PC-3 (cell line): ENCODE results near the gene PDZRN3. TPM values are rescaled to one million over a fixed set of nuclear protein-coding genes. Genes with fewer than 3 reads are reported as not detected.

ENCODE experiments used
- ATAC-seq: fragments of 200-7000 bp; cut with Tn5 transposase; 2 replicates; pipeline ENCODE4 v1.9.1; 2020; ENCODE audit warnings: mild to moderate bottlenecking, moderate library complexity
- BruUV-seq: library from RNA; stranded (reverse); fragments of 400-500 nt; replicated peaks from 2 replicates; lab custom pipeline; 2021; lab: Mats Ljungman, UMichigan
- CTCF ChIA-PET: fragments of 300-600 bp; sonication (Branson Sonifier 250); formaldehyde crosslinking; loops from one replicate; lab custom pipeline; 2022; ENCODE audit warnings: antibody characterized with exemption; lab: Charles Lee
- POLR2A ChIA-PET: fragments of 300-600 bp; sonication (Branson Sonifier 250); formaldehyde crosslinking; loops from one replicate; lab custom pipeline; 2022; ENCODE audit warnings: antibody characterized with exemption; ENCODE audit not compliant: unreplicated experiment; lab: Charles Lee
- DNase-seq: peaks from one replicate; pipeline ENCODE4 v3.0.0-alpha.2; 2015
- H2AFZ ChIP-seq: fragments of 300-600 bp; sonication (generic); 2 replicates; pipeline ENCODE4 v1.6.0; 2016; ENCODE audit warnings: antibody characterized with exemption, low read length
- H3F3A ChIP-seq: fragments of 300-600 bp; sonication (generic); one replicate; pipeline ENCODE4 v1.6.0; 2017; ENCODE audit warnings: antibody characterized with exemption, low read length, control low read depth, mild to moderate bottlenecking; ENCODE audit not compliant: unreplicated experiment
- H3K27ac ChIP-seq: fragments of 300-600 bp; sonication (generic); 2 replicates; pipeline ENCODE4 v1.5.1; 2016; ENCODE audit warnings: mild to moderate bottlenecking, low read length
- H3K27me3 ChIP-seq: fragments of 300-600 bp; sonication (generic); 2 replicates; pipeline ENCODE4 v1.6.1; 2016; ENCODE audit warnings: low read length, mixed read lengths
- H3K36me3 ChIP-seq: fragments of 300-600 bp; sonication (generic); 2 replicates; pipeline ENCODE4 v1.6.1; 2016; ENCODE audit warnings: low read depth, mixed run types, low read length, mixed read lengths
- H3K4me1 ChIP-seq: fragments of 300-600 bp; sonication (generic); 2 replicates; pipeline ENCODE4 v1.5.1; 2016; ENCODE audit warnings: low read length; ENCODE audit not compliant: insufficient read depth
- H3K4me2 ChIP-seq: fragments of 300-600 bp; sonication (generic); 2 replicates; pipeline ENCODE4 v1.6.0; 2016; ENCODE audit warnings: low read length
- H3K4me3 ChIP-seq: fragments of 300-600 bp; sonication (generic); 2 replicates; pipeline ENCODE4 v1.5.1; 2016; ENCODE audit warnings: mild to moderate bottlenecking, low read length, mixed read lengths
- H3K79me2 ChIP-seq: fragments of 300-600 bp; sonication (generic); 2 replicates; pipeline ENCODE4 v1.6.1; 2017; ENCODE audit warnings: low read length, mixed read lengths
- H3K9ac ChIP-seq: fragments of 300-600 bp; sonication (generic); 2 replicates; pipeline ENCODE4 v1.6.0; 2016; ENCODE audit warnings: mild to moderate bottlenecking, low read length
- H3K9me2 ChIP-seq: fragments of 300-600 bp; sonication (generic); replicated peaks from 2 replicates; pipeline ENCODE4 v1.6.1; 2016; ENCODE audit warnings: mixed run types, low read length, mixed read lengths
- H3K9me3 ChIP-seq: fragments of 300-600 bp; sonication (generic); 2 replicates; pipeline ENCODE4 v1.6.1; 2016; ENCODE audit warnings: low read length, mixed read lengths
- H4K20me1 ChIP-seq: fragments of 300-600 bp; sonication (generic); 2 replicates; pipeline ENCODE4 v1.6.1; 2016; ENCODE audit warnings: low read length, mixed read lengths
- EZH2 ChIP-seq: fragments of 300-600 bp; sonication (generic); IDR thresholded peaks from one replicate; pipeline ENCODE4 v1.6.1; 2017; ENCODE audit warnings: antibody characterized with exemption, mild to moderate bottlenecking, low read length; ENCODE audit not compliant: unreplicated experiment
- EZH2phosphoT487 ChIP-seq: fragments of 300-600 bp; sonication (generic); IDR thresholded peaks from 2 replicates; pipeline ENCODE4 v1.6.1; 2018; ENCODE audit warnings: mild to moderate bottlenecking, antibody characterized with exemption, low read length, borderline replicate concordance
- intact Hi-C: fragments of 100-400 bp; cut with micrococcal nuclease; formaldehyde crosslinking; loops from 2 replicates; pipeline ENCODE4 v1.9.0; 2023
- total RNA-seq: library from RNA; depleted of rRNA; stranded (reverse); fragments of >200 nt; gene quantifications from 2 replicates; pipeline ENCODE4 v1.2.3, GENCODE V29; 2014
- TF ChIP-seq, protein P1 (sequence below): fragments of 300-600 bp; sonication (generic); conservative IDR thresholded peaks from 2 replicates; pipeline ENCODE4 v1.5.1; 2017; ENCODE audit warnings: antibody characterized with exemption, low read depth, mild to moderate bottlenecking, low read length

The PDZRN3 gene
- total RNA-seq, 1 experiment from 2014 or later, result not detected

GRCh38 chr3:73558727-73559075 is 66.0 kb downstream of the PDZRN3 start:
- Histone ChIP-seq H3K79me2 (no peaks in the 10 kb centered on the region), H2AFZ (no peak overlapping the region), H3F3A (no peaks in the 10 kb centered on the region), H3K9me2 (no peaks in the 10 kb centered on the region), H3K36me3 (no peaks in the 10 kb centered on the region), H3K27ac (no peak overlapping the region), H3K4me1 (no peaks in the 10 kb centered on the region), H3K4me3 (no peak overlapping the region), H3K27me3 (no peaks in the 10 kb centered on the region), H4K20me1 (no peaks in the 10 kb centered on the region), H3K9ac (no peak overlapping the region), H3K9me3 (no peaks in the 10 kb centered on the region), H3K4me2 (no peak overlapping the region)
- TF ChIP-seq EZH2phosphoT487 (no peak), EZH2 (no peak)
- TF ChIP-seq, protein P1, sequence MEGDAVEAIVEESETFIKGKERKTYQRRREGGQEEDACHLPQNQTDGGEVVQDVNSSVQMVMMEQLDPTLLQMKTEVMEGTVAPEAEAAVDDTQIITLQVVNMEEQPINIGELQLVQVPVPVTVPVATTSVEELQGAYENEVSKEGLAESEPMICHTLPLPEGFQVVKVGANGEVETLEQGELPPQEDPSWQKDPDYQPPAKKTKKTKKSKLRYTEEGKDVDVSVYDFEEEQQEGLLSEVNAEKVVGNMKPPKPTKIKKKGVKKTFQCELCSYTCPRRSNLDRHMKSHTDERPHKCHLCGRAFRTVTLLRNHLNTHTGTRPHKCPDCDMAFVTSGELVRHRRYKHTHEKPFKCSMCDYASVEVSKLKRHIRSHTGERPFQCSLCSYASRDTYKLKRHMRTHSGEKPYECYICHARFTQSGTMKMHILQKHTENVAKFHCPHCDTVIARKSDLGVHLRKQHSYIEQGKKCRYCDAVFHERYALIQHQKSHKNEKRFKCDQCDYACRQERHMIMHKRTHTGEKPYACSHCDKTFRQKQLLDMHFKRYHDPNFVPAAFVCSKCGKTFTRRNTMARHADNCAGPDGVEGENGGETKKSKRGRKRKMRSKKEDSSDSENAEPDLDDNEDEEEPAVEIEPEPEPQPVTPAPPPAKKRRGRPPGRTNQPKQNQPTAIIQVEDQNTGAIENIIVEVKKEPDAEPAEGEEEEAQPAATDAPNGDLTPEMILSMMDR, result no peak
- ATAC-seq (no peak), DNase-seq (no peak)
- intact Hi-C loops, result no loop called here
- BruUV-seq, result no TSS peak
- POLR2A ChIA-PET, result no interaction called here
- CTCF ChIA-PET, result no interaction called here

DNA sequence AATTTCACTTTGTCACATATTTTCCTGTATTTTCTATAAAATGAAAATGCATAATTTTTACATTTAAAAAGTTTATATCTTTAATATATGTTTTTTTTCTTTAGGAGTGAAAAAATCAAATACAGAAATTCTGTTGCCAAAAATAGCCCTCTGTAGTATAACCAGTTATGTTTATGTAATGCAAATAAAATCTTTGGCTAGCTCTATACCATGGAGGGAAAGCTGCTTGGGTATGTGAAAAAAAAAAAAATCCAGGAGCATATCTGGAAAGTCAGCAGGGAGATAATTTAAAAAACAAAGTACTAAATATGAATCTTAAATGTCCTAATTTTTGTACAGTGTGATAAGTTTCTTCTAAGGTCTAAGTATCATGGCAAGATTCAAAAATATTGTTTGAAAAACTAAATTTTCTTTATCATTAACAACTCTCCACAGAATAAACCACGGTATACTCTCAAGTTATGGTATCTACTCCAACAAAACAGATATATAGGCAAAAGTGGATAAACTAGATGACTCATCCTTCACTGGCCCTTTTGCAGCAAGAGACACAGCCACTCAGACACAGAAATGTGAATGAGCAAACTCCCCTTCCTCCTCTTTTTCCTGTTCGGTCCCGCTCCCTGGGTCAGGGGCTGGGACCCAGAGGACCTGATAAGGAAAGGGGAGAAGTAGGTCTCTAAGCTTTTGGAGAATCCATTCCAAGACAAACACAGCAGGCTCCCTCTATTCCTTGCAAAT is 66.6 kb downstream of the PDZRN3 start:
- ATAC-seq (no peak), DNase-seq (no peak)
- TF ChIP-seq, protein P1, result no peak
- no peak for TF ChIP-seq EZH2phosphoT487
- TF ChIP-seq EZH2, result no peak
- Histone ChIP-seq H3K36me3 (no peaks in the 10 kb centered on the region), H3K9me2 (no peaks in the 10 kb centered on the region), H2AFZ (no peak overlapping the region), H3F3A (no peaks in the 10 kb centered on the region), H3K4me3 (no peak overlapping the region), H3K4me2 (no peak overlapping the region), H3K27me3 (no peaks in the 10 kb centered on the region), H4K20me1 (no peaks in the 10 kb centered on the region), H3K9ac (no peak overlapping the region), H3K9me3 (no peaks in the 10 kb centered on the region), H3K27ac (no peak overlapping the region), H3K79me2 (no peaks in the 10 kb centered on the region), H3K4me1 (no peaks in the 10 kb centered on the region)
- intact Hi-C loops, result no loop called here
- ChIA-PET POLR2A (no interaction called here), CTCF (no interaction called here)
- BruUV-seq, result no TSS peak

GRCh38 chr3:73556520-73557372 is 68.0 kb downstream of the PDZRN3 start:
- ChIA-PET CTCF (no interaction called here), POLR2A (no interaction called here)
- Histone ChIP-seq H3K9me2 (no peaks in the 10 kb centered on the region), H3F3A (no peaks in the 10 kb centered on the region), H3K4me1 (no peaks in the 10 kb centered on the region), H3K27ac (no peak overlapping the region), H3K9ac (no peak overlapping the region), H3K4me3 (no peak overlapping the region), H2AFZ (no peak overlapping the region), H3K79me2 (no peaks in the 10 kb centered on the region), H3K36me3 (no peaks in the 10 kb centered on the region), H3K9me3 (no peaks in the 10 kb centered on the region), H3K4me2 (no peak overlapping the region), H3K27me3 (no peaks in the 10 kb centered on the region), H4K20me1 (no peaks in the 10 kb centered on the region)
- BruUV-seq, result no TSS peak
- ATAC-seq, result no peak
- TF ChIP-seq EZH2phosphoT487, result no peak
- TF ChIP-seq, protein P1, result no peak
- no peak for TF ChIP-seq EZH2
- DNase-seq, result no peak
- intact Hi-C loops, result no loop called here
